ENCODE measurements around the gene NFATC2IP.

Gene NFATC2IP

DNA sequence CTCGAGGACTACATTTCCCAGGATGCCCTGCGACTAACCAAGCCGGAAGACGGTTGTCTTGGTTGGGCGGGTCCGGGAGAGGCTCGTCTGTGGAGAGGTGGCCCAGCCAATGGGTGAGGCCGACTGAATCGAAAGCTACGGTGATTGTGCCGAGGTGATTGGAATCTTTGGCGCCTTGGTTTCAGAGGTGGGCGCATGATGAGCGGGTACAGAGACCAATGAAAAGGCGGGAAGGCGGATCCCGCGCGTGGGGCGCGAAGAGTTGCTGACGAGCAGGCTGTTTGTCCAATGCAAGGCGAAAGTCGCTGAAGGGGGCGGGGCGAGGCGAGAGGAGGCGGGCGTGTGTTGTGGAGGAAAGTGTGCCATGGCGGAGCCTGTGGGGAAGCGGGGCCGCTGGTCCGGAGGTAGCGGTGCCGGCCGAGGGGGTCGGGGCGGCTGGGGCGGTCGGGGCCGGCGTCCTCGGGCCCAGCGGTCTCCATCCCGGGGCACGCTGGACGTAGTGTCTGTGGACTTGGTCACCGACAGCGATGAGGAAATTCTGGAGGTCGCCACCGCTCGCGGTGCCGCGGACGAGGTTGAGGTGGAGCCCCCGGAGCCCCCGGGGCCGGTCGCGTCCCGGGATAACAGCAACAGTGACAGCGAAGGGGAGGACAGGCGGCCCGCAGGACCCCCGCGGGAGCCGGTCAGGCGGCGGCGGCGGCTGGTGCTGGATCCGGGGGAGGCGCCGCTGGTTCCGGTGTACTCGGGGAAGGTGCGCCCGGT is at the start of gene NFATC2IP:
TSS of gene NFATC2IP (plus strand) at position 290 of the 762 bp plus-strand sequence. CDS start at position 365, 75 bp downstream.
- DNase-seq = peak; percentile 88 to 100 (median 99)

DNA sequence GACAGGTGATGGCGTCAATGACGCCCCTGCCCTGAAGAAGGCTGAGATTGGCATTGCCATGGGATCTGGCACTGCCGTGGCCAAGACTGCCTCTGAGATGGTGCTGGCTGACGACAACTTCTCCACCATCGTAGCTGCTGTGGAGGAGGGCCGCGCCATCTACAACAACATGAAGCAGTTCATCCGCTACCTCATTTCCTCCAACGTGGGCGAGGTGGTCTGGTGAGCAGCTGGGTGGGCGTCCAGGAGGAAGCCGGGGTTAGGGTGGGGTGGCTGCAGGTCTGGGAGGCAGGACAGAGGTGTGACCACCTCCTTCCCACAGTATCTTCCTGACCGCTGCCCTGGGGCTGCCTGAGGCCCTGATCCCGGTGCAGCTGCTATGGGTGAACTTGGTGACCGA is 48.9 kb upstream of the NFATC2IP start:
- DNase-seq = no peak

DNA sequence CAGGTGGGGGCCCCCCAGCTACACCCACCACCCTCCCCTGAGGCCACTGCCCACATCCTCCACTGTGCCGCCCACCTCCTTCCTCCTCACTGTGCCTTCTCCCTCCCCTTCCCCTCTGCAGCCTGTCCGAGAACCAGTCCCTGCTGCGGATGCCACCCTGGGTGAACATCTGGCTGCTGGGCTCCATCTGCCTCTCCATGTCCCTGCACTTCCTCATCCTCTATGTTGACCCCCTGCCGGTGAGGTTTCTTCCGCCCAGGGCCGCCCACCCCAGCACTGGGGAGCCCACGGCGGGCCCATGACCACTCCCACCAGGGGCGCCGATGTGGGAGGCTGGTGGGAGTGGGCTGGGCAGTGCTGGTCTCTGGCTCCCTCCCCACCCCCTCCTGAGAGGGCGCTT is 47.8 kb upstream of the NFATC2IP start:
- DNase-seq = no peak

GRCh38 chr16:28903344-28904042 is 47.2 kb upstream of the NFATC2IP start:
- DNase-seq = no peak

- DNase-seq = no peak
Observed at GRCh38 chr16:28904363-28904762, 46.4 kb upstream of the NFATC2IP start.

DNA sequence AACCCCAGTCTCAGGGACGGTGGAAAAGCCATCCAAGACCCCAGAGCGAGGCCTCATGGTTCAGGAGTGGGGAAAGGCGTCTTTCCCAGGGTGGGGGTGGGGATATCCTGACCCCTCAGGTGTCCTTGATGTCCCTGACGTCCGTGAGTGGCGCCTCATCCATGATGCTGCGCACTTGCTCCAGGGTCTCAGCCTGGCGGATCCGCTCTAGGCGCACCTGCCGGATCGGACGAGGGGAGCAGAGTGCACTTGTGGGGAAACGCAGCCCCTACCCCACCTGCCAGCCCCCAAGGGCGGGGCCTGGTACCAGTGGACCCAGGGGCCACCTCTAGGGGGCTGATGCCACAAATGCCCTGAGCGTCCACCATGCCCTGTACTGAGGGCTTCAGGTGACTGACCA is 45.9 kb upstream of the NFATC2IP start:
- DNase-seq = no peak

DNA sequence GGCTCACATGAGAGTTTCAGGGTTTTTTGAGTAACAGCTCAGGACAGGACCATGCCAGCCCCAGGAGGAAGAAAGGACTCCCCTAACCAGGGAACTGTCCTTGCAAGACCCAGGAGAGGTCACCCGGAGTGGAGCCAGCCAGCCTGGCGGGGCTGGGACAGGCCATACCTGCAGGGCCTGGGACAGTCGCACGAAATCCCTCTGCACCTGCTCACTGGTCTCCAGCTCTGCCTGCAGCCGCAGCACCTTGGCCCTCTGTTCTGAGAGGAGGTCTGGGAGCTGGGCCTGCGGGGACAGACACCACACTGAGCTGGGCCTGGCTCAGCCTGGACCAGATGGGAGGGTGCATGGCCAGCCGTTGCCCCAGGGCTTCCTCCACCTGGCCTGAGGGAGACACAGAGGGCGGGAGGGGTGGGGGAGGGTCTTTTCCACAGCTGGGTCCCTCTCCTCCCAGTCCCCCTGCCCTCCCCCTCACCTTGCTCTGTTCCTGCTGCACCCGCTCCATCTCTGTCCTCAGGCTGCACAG is 45.4 kb upstream of the NFATC2IP start:
- no peak for DNase-seq

DNA sequence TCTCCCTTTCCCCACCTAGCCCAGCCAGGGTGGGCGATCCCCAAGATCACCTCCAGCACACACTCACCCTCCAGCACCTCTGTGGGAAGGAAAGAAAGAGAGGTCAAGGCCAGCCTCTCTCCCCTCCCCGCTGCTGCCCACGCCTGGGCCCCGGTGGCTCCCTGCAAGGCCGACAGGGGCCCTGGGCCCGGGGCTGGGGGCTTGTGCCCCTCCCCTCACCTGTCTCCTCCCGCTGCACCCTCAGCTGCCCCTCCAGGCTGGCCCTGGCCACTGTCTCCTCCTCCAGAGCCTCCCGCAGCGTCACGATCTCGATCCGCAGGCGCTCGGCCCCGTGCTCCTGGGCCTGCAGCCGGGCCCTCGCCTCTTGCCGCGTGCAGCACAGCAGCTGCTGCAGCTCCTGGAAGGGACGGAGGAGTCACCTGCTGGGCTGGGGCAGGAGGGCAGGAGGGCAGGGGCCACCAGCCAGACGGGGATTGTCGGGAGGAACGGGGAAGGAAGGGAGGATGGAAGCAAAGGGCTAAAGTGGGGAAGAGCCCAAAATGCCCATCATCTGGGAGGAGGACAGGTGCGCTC is 44.9 kb upstream of the NFATC2IP start:
- DNase-seq = no peak

DNA sequence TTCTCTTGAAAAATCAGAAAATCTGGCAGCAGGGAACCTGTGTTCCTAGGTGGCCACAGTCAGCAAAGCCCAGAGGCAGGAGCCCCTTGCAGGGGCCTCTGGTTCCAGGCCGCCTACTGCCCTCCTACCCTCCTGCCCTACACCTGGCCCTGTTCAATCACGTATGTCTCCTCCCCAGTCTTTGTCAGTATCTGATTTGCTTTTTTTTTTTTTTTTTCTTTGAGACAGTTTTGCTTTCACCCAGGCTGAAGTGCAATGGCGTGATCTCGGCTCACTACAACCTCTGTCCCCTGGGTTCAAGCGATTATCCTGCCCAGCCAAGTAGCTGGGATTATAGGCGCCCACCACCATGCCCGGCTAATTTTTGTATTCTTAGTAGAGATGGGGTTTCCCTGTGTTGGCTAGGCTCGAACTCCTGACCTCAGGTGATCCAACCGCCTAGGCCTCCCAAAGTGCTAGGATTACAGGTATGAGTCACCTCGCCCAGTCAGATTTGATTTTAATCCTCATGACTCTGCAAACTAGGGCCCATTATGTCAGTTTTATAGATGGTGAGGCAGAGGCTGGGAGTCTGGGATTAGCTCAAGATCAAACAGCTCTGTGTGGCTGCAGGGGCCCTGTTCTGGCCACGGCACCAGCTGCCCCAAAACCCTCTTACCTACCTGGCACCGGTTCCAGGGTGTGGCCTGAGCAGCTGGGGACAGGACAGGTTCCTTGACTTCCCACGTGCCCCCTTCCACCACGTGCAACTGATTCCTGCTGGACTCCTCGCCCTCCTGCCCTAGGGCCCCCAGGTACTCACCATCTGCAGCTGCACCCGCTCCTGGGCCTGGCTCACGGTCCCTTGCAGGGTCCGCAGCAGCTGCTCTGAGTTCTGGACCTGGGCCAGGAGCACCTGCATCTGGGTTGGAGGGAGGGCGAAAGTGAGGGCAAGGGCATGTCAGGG is 40.4 kb upstream of the NFATC2IP start:
- DNase-seq = no peak

DNA sequence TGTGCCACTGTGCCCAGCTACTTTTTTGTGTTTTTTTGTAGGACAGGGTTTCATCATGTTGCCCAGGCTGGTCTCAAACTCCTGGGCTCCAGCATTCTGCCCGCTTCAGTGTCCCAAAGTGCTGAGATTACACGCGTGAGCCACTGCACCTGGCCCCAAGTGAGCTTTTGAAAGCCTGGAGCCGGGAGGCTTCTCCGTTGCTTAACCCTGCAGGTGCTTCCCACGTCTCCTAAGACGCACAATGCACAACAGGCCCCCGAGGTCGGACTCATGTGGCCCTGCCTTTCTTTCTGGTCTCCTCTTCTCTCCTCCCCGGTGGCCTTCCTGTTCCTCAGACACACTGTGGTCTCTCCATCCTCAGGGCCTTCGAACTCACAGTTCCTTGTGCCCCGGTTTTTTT is 38.2 kb upstream of the NFATC2IP start:
- no peak for DNase-seq

GRCh38 chr16:28913946-28914724 is 36.6 kb upstream of the NFATC2IP start:
- DNase-seq = no peak

DNA sequence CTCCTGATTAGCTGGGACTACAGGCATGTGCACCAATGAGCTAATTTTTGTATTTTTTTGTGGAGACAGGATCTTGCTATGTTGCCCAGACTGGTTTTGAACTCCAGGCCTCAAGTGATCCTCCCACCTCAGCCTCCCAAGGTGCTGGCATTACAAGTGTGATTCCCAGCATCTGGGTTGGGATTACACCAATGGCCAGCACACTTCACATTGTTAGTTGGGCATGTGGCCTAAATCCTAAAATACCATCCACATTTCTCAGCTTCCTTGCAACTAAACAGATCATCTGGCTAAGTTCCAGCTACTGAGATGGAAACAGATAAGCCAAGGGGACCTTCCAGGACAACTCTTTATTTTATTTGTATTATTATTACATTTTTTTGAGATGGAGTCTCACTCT is 35.6 kb upstream of the NFATC2IP start:
- no peak for DNase-seq

GRCh38 chr16:28917095-28917494 is 33.6 kb upstream of the NFATC2IP start:
- no peak for DNase-seq

DNA sequence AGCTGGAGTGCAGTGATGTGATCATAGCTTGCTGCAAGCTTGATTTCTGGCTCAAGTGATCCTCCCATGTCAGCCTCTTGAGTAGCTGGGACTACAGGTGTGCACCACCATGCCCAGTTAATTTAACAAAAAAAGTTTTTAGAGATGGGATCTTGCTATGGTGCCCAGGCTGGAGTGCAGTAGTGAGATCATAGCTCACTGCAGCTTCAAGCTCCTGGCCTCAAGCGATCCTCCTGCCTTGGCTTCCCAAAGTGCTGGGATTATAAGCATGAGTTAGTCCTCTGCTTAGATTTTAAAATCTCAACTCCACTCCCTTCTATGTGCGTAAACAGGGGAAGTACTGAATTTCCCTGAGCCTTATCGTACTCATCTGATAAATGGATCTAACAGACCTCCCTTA is 32.0 kb upstream of the NFATC2IP start:
- DNase-seq = no peak

DNA sequence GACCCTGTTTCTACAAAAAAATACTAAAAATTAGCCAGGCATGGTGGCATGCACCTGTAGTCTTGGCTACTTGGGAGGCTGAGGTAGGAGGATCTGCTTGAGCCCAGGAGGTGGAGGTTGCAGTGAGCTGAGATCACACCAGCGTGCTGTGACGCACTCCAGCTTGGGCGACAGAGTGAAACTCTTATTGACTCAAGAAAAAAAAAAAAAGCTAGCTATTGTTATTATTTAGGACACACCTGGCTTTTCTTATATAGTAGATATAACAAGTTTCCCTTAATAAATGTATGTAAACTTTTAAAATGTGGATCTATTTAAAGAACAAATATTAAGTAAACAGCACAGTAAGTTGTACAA is 27.5 kb upstream of the NFATC2IP start:
- no peak for DNase-seq

GRCh38 chr16:28923652-28924398 is 26.9 kb upstream of the NFATC2IP start:
- DNase-seq = peak in 4 of 51 donors; percentile 7 to 37 (median 23)

GRCh38 chr16:28924399-28924761 is 26.4 kb upstream of the NFATC2IP start:
- DNase-seq = peak in 3 of 51 donors; percentile 31 to 40 (median 38)

DNA sequence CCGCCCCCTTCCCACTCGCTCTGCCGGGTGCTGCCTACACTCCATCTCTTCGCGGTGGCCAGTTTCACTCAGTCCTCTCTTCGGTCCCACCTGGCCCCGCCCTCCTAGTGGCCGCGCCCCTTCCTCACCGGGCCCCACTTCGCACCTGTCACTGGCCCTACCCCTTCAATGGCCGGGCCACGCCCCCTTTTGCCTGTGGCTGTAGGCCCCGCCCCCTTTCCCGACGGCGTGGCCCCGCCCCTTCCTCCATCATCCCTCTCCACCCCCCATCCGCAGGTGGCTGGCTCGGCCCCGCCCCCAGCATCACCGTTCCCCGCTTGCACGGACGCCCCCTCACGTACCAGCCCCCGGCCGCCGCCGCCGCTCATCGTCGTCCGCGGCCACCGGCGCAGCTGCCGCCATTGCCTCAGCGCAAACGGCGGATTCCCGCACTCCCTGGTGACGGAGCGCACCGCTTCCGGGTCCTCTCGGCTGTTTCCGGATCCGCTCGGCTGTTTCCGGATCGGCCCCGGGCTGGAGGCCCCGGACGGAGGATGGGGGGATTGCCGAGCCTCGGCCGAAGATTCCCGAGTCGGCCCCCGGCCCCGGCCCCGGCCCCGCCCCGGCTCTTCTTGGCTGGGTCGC is 25.9 kb upstream of the NFATC2IP start, which contains the start of gene RABEP2:
TSS of gene RABEP2 (minus strand) at position 477 of the 624 bp plus-strand sequence. CDS start at position 402, 75 bp downstream.
- DNase-seq = peak; percentile 70 to 99 (median 89)

All from hypothalamus (tissue), 51 donors.